Spleen (tissue), 11 donors: ENCODE results near the gene CLMP. TPM values are rescaled to one million over a fixed set of nuclear protein-coding genes. Genes with fewer than 3 reads are reported as not detected.

Experiments
- DNase-seq: peaks from one replicate; pipeline ENCODE4 v3.0.0-alpha.2; 2020
- H3K27ac ChIP-seq, 8 donors: fragments of 200-600 bp; sonication (generic) in 7 of 8; 1 replicate in 4 of 8; 2 replicates in 4 of 8; pipeline versions ENCODE4 v1.5.0 to v1.8.0; 2016 to 2021; ENCODE audit warnings: inconsistent platforms in 4 of 8, mild to moderate bottlenecking in 4 of 8, moderate library complexity in 1 of 8
- H3K27me3 ChIP-seq, 7 donors: fragments of 200-600 bp; sonication (generic) in 6 of 7; replicated peaks in 1 of 7; 1 replicate in 4 of 7; 2 replicates in 3 of 7; pipeline versions ENCODE4 v1.5.0 to v1.8.0; 2016 to 2021; ENCODE audit warnings: inconsistent platforms in 3 of 7, mild to moderate bottlenecking in 1 of 7
- H3K36me3 ChIP-seq, 6 donors: fragments of 200-600 bp; sonication (generic) in 5 of 6; 1 replicate in 4 of 6; 2 replicates in 2 of 6; pipeline versions ENCODE4 v1.5.0 to v1.8.0; 2016 to 2021; ENCODE audit warnings: inconsistent platforms in 2 of 6
- H3K4me1 ChIP-seq, 6 donors: fragments of 200-600 bp; sonication (generic) in 5 of 6; 1 replicate in 3 of 6; 2 replicates in 3 of 6; pipeline versions ENCODE4 v1.5.0 to v1.8.0; 2016 to 2021; ENCODE audit warnings: inconsistent platforms in 3 of 6
- H3K4me3 ChIP-seq, 8 donors: fragments of 200-600 bp; sonication (generic) in 7 of 8; 1 replicate in 4 of 8; 2 replicates in 4 of 8; pipeline versions ENCODE4 v1.5.0 to v1.8.0; 2016 to 2021; ENCODE audit warnings: inconsistent platforms in 4 of 8, mild to moderate bottlenecking in 4 of 8, moderate library complexity in 2 of 8
- H3K9me3 ChIP-seq, 8 donors: fragments of 200-600 bp; sonication (generic) in 7 of 8; 1 replicate in 4 of 8; 2 replicates in 4 of 8; pipeline versions ENCODE4 v1.5.0 to v1.8.0; 2016 to 2021; ENCODE audit warnings: inconsistent platforms in 4 of 8
- CTCF ChIP-seq, 11 experiments: fragments of 200-600 bp in 7 of 11; fragments of 450-650 bp in 4 of 11; sonication (generic) in 4 of 11; IDR thresholded peaks in 8 of 11; conservative IDR thresholded peaks in 3 of 11; 1 replicate in 7 of 11; 2 replicates in 4 of 11; pipeline versions ENCODE4 v1.4.0 to v1.8.0; 2016 to 2021; ENCODE audit warnings: antibody characterized with exemption in 11 of 11, inconsistent platforms in 4 of 11, mild to moderate bottlenecking in 1 of 11
- POLR2A ChIP-seq, 3 donors: fragments of 450-650 bp; IDR thresholded peaks; one replicate each; pipeline ENCODE4 v1.5.1; 2017; ENCODE audit warnings: antibody characterized with exemption in 3 of 3, mild to moderate bottlenecking in 1 of 3
- POLR2AphosphoS5 ChIP-seq, 3 donors: sonication (generic); formaldehyde crosslinking; IDR thresholded peaks; one replicate each; pipeline ENCODE4 v1.5.1; 2017; ENCODE audit warnings: antibody characterized with exemption in 3 of 3
- whole genome bisulfite sequencing, 5 donors: extraction: QIAGEN DNeasy Blood & Tissue Kit in 3 of 5; methylation state at CpG; one replicate each; pipeline versions ENCODE4 v1.1.5 to v1.1.7; 2013 to 2018; 5-methylcytosine and 5-hydroxymethylcytosine counted together
- intact Hi-C: fragments of 100-400 bp; cut with DNase I; formaldehyde crosslinking; loops from one replicate; pipeline ENCODE4 v1.15.0; 2023; ENCODE audit warnings: low total_unique reads
- polyA plus RNA-seq, 3 donors: library from polyadenylated mRNA; stranded (reverse); fragments of 200-250 nt; gene quantifications; one replicate each; pipeline ENCODE4 v1.2.1, GENCODE V29; 2013
- total RNA-seq, 7 donors: library from RNA; depleted of rRNA in 3 of 7; stranded (reverse); fragments of >200 nt in 3 of 7; fragmentation: NEBNext Ultra II Directional in 4 of 7; extraction: Animal tissue kit (Norgen Biotek cat#: 25700) in 4 of 7; gene quantifications; one replicate each; pipeline versions ENCODE4 v1.1.0 to v1.2.1, GENCODE V29; 2016 to 2021
- donor health status: healthy with polysubstance abuse.
- donor health status: DM: no; HTN: no; CAD: no; lungs with moderate emphysema.
- donor health status: DM: no; HTN: no; CAD: no.
- donor health status: Bipolar disorder and iron deficiency.
- donor health status: healthy.
- donor health status: DM: no; HTN: no; CAD: no.
- donor health status: DM: yes; HTN: yes; CAD: no.

Gene CLMP
- total and polyA plus RNA-seq, 10 donors: 3.1 to 36.5 (median 13.1) TPM

- Histone ChIP-seq H3K27ac (no peak overlapping the region), H3K4me1 (peaks cover 0 to 30% (median 9%) of the 10 kb centered on the region in 6 donors), H3K27me3 (no peaks in the 10 kb centered on the region), H3K36me3 (no peaks in the 10 kb centered on the region), H3K4me3 (no peak overlapping the region), H3K9me3 (no peaks in the 10 kb centered on the region)
- TF ChIP-seq POLR2A (IDR thresholded peaks at IDR 0.05): no peak
- TF ChIP-seq POLR2AphosphoS5 (IDR thresholded peaks at IDR 0.05): no peak
- no peak for TF ChIP-seq CTCF (IDR thresholded peaks at IDR 0.05 in 8 of 11, conservative IDR thresholded peaks at IDR 0.05 in 3 of 11)
- intact Hi-C loops: no loop called here
- no peak for DNase-seq
- WGBS, 5 donors: 81 to 92% (median 85%) methylated on average over 6 of the region's 6 CpGs
These were observed 36.2 kb upstream of the CLMP start for GRCh38 chr11:123231256-123231655.

- 78 to 91% (median 85%) methylated on average over 3 of the region's 3 CpGs for WGBS, 5 donors
- intact Hi-C loops: no loop called here
- no peaks in the 10 kb centered on the region for H3K36me3 ChIP-seq
- H3K4me3 ChIP-seq: no peak overlapping the region
- H3K27ac ChIP-seq: no peak overlapping the region
- DNase-seq: no peak
- TF ChIP-seq POLR2A (IDR thresholded peaks at IDR 0.05): no peak
- TF ChIP-seq POLR2AphosphoS5 (IDR thresholded peaks at IDR 0.05): no peak
- TF ChIP-seq CTCF (IDR thresholded peaks at IDR 0.05 in 8 of 11, conservative IDR thresholded peaks at IDR 0.05 in 3 of 11): no peak
- no peaks in the 10 kb centered on the region for H3K27me3 ChIP-seq
- no peaks in the 10 kb centered on the region for H3K9me3 ChIP-seq
- peaks cover 0 to 26% (median 7%) of the 10 kb centered on the region in 6 donors for H3K4me1 ChIP-seq
These were observed 35.3 kb upstream of the CLMP start for GRCh38 chr11:123230346-123230745.

- intact Hi-C loops: no loop called here
- Histone ChIP-seq H3K36me3 (no peaks in the 10 kb centered on the region), H3K9me3 (no peaks in the 10 kb centered on the region), H3K27ac (no peak overlapping the region), H3K27me3 (no peaks in the 10 kb centered on the region), H3K4me3 (no peak overlapping the region), H3K4me1 (peaks cover 0 to 11% (median 4%) of the 10 kb centered on the region in 6 donors)
- DNase-seq: no peak
- TF ChIP-seq CTCF (IDR thresholded peaks at IDR 0.05 in 8 of 11, conservative IDR thresholded peaks at IDR 0.05 in 3 of 11) (no peak), POLR2A (IDR thresholded peaks at IDR 0.05) (no peak), POLR2AphosphoS5 (IDR thresholded peaks at IDR 0.05) (no peak)
- 83 to 88% (median 87%) methylated on average over 8 of the region's 8 CpGs for whole genome bisulfite sequencing, 5 donors
These were observed 33.6 kb upstream of the CLMP start for GRCh38 chr11:123228496-123229163.

- H3K27ac ChIP-seq: no peak overlapping the region
- intact Hi-C loops: no loop called here
- no peak for DNase-seq
- H3K36me3 ChIP-seq: no peaks in the 10 kb centered on the region
- peaks cover 0 to under 1% (median 0%) of the 10 kb centered on the region in 8 donors for H3K9me3 ChIP-seq
- H3K4me1 ChIP-seq: peaks cover 0 to 4% (median 0%) of the 10 kb centered on the region in 6 donors
- 65 to 73% (median 71%) methylated on average over 7 of the region's 7 CpGs for WGBS, 5 donors
- H3K27me3 ChIP-seq: no peaks in the 10 kb centered on the region
- no peak overlapping the region for H3K4me3 ChIP-seq
- no peak for TF ChIP-seq POLR2A (IDR thresholded peaks at IDR 0.05)
- no peak for TF ChIP-seq CTCF (IDR thresholded peaks at IDR 0.05 in 8 of 11, conservative IDR thresholded peaks at IDR 0.05 in 3 of 11)
- TF ChIP-seq POLR2AphosphoS5 (IDR thresholded peaks at IDR 0.05): no peak
These were observed 32.9 kb upstream of the CLMP start for GRCh38 chr11:123227763-123228495.
